Ramos (cell line): Measurements from ENCODE around the gene DNAJB4.
"Not testable (repeated sequence)": the region's sequence is repeated elsewhere in the genome, so short reads cannot be mapped to it uniquely, and the experiment has no call there.

Experiments used
- in situ Hi-C: fragments of 300-500 bp; cut with MboI; formaldehyde crosslinking; loops from one replicate; pipeline ENCODE4 v1.14.3; 2022; ENCODE audit warnings: low sequenced_read_pairs; ENCODE audit not compliant: unreplicated experiment

The DNAJB4 gene

GRCh38 chr1:78058670-78059069 lies 53.9 kb downstream of the DNAJB4 start:
- in situ Hi-C loops = no loop called here

- in situ Hi-C loops = no loop called here
Observed at GRCh38 chr1:78060857-78061563, 56.3 kb downstream of the DNAJB4 start.

GRCh38 chr1:78061825-78062523 lies 57.2 kb downstream of the DNAJB4 start:
- in situ Hi-C loops = no loop called here

- in situ Hi-C loops = not testable (repeated sequence)
Observed at GRCh38 chr1:78064886-78065285, 60.1 kb downstream of the DNAJB4 start.
